ENCODE measurements around the gene NOL3. TPM values are rescaled to one million over a fixed set of nuclear protein-coding genes. Genes with fewer than 3 reads are reported as not detected.

NOL3 gene
- total and polyA plus RNA-seq, 2 of the 4 experiments (the other 2 are of a cell fraction) = 6.1 to 17.2 TPM

- Histone ChIP-seq H3K56ac (ENCODE audit: extremely low read depth, insufficient read depth, low read length) (no peak overlapping the region), H4K91ac (ENCODE audit: insufficient read depth, low read depth, low read length) (no peak overlapping the region), H2BK20ac (ENCODE audit: low read depth, low read length) (no peak overlapping the region), H2BK120ac (ENCODE audit: low read depth, low read length) (no peak overlapping the region), H3K27ac (ENCODE audit: insufficient read depth, low read length) (no peak overlapping the region), H3K79me1 (ENCODE audit: low read depth in 1 of 2, low read length in 2 of 2) (peaks cover 25 to 54% of the 10 kb centered on the region in 2 experiments), H4K20me1 (ENCODE audit: insufficient read depth, low read length) (peaks cover 34% of the 10 kb centered on the region), H3K4ac (ENCODE audit: low read depth, low read length) (no peak overlapping the region), H2AK9ac (replicated peaks; ENCODE audit: low read depth, low read length, poor library complexity) (peak overlapping the region; percentile 55), H3K4me2 (ENCODE audit: low read depth, low read length) (no peak overlapping the region), H3K9ac (ENCODE audit: low read depth, low read length) (no peak overlapping the region), H3K14ac (replicated peaks; ENCODE audit: low read depth, low read length) (no peak overlapping the region), H2AK5ac (ENCODE audit: low read depth, low read length) (no peak overlapping the region), H3K9me3 (ENCODE audit: control insufficient read depth, insufficient read depth, low read length) (no peaks in the 10 kb centered on the region), H3K4me3 (ENCODE audit: insufficient read depth, low read depth, low read length) (no peak overlapping the region), H3K27me3 (ENCODE audit: control insufficient read depth, insufficient read depth, low read length) (no peaks in the 10 kb centered on the region), H4K5ac (ENCODE audit: low read depth, low read length) (no peak overlapping the region), H3K4me1 (ENCODE audit: control insufficient read depth, insufficient read depth, low read length) (peaks cover 15% of the 10 kb centered on the region), H2AFZ (replicated peaks; ENCODE audit: low read length, poor library complexity) (no peak overlapping the region), H3K23ac (ENCODE audit: low read depth, low read length) (no peak overlapping the region), H2BK15ac (ENCODE audit: low read depth, low read length) (no peak overlapping the region), H4K8ac (ENCODE audit: low read depth in 2 of 2, low read length in 2 of 2) (no peak overlapping the region), H2BK5ac (ENCODE audit: low read depth, low read length, poor library complexity, severe bottlenecking) (no peak overlapping the region), H3K9me1 (ENCODE audit: insufficient read depth, low read length) (peaks cover 23% of the 10 kb centered on the region), H3K18ac (ENCODE audit: low read depth, low read length) (no peak overlapping the region), H3K36me3 (ENCODE audit: control insufficient read depth, insufficient read depth, low read length) (peaks cover 51% of the 10 kb centered on the region)
- ATAC-seq (ENCODE audit: low read depth) (no peak), DNase-seq (no peak)
- dilution Hi-C loops (cut with HindIII; ENCODE audit: low sequenced_read_pairs, unreplicated experiment) (no loop called here), intact Hi-C loops (cut with micrococcal nuclease) (no loop called here), in situ Hi-C loops (cut with MboI; ENCODE audit: low sequenced_read_pairs) (no loop called here)
- CTCF ChIA-PET = no interaction called here
- no peak for TF ChIP-seq CEBPB (IDR thresholded peaks at IDR 0.05; ENCODE audit: low read depth, low read length)
- TF ChIP-seq RAD21 (IDR thresholded peaks at IDR 0.05; ENCODE audit: low read length) = no peak
- TF ChIP-seq FOS (IDR thresholded peaks at IDR 0.05; ENCODE audit: low read depth, low read length) = no peak
- POLR2A ChIA-PET (ENCODE audit: unreplicated experiment) = no interaction called here
- 100% methylated on average over 2 of the region's 6 CpGs; no CpG with 5 or more reads in 1 of the 2 experiments for WGBS, 2 experiments (ENCODE audit: extremely low coverage in 2 of 2, insufficient read length in 1 of 2)
- no TSS peak for BruUV-seq (replicated peaks)
Observed at GRCh38 chr16:67194260-67194659, 23.9 kb downstream of the NOL3 start.
